Measurements from ENCODE around the gene E2F2. TPM values are rescaled to one million over a fixed set of nuclear protein-coding genes. Genes with fewer than 3 reads are reported as not detected.

The E2F2 gene
- total and polyA plus RNA-seq, 2 of the 4 experiments (the other 2 are of a cell fraction): 0.36 to 0.51 TPM

DNA sequence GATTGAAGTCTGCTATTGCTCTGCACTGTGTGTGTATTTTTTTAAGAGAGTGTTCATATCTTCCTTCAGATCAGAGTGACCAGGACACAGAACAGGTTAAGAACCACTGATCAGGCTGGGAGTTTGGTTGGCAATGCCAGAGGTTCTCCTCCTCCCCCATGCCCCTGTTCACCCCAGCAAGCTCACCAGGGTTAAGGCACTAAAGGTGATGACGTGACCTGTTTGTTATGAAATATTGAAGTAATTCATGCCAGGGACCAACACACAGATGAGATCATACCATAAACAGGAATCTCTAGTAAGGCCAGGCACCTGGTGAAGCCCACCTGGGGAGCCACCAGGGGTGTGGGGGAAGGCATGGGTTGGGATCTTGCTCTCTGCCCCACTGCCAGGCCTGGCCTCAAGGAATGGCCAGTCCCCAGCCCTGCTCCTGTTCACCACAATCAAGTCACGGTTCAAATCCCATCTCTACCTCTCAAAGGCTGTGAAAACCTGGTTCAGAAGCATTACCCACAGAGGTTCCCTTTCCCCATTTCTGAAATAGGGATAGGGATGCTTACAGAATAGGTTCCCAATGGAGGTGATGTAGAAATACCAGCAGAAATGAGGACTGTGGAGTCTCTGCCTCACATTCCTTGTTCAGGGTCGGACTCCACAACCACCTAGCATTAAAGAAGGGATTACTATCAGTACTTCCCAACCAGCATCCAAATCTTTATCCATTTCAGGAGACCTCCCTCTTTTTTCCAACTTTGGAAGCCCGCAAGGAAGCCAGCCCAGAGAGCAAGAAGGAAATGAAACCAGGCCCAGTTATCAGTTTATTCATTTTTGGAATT lies 25.8 kb upstream of the E2F2 start (continued):
- TF ChIP-seq, protein P1, sequence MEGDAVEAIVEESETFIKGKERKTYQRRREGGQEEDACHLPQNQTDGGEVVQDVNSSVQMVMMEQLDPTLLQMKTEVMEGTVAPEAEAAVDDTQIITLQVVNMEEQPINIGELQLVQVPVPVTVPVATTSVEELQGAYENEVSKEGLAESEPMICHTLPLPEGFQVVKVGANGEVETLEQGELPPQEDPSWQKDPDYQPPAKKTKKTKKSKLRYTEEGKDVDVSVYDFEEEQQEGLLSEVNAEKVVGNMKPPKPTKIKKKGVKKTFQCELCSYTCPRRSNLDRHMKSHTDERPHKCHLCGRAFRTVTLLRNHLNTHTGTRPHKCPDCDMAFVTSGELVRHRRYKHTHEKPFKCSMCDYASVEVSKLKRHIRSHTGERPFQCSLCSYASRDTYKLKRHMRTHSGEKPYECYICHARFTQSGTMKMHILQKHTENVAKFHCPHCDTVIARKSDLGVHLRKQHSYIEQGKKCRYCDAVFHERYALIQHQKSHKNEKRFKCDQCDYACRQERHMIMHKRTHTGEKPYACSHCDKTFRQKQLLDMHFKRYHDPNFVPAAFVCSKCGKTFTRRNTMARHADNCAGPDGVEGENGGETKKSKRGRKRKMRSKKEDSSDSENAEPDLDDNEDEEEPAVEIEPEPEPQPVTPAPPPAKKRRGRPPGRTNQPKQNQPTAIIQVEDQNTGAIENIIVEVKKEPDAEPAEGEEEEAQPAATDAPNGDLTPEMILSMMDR (conservative IDR thresholded peaks at IDR 0.05; ENCODE audit: low read depth, low read length): no peak
- no peak for TF ChIP-seq RCOR1 (IDR thresholded peaks at IDR 0.05; ENCODE audit: insufficient replicate concordance, low read length)
- TF ChIP-seq CHD1 (IDR thresholded peaks at IDR 0.05; ENCODE audit: low read depth, low read length): no peak; the same call in none of the 2 replicates

Data from IMR-90 (cell line).